HG03103 (cell line): ENCODE results near the gene SULT1A2.
"Not testable (repeated sequence)": the region's sequence is repeated elsewhere in the genome, so short reads cannot be mapped to it uniquely, and the experiment has no call there.

Experiments
- ATAC-seq: cut with Tn5 transposase; IDR thresholded peaks from one replicate; pipeline ENCODE4 v1.9.1; 2021; ENCODE audit warnings: low read depth; ENCODE audit not compliant: unreplicated experiment

SULT1A2 gene

DNA sequence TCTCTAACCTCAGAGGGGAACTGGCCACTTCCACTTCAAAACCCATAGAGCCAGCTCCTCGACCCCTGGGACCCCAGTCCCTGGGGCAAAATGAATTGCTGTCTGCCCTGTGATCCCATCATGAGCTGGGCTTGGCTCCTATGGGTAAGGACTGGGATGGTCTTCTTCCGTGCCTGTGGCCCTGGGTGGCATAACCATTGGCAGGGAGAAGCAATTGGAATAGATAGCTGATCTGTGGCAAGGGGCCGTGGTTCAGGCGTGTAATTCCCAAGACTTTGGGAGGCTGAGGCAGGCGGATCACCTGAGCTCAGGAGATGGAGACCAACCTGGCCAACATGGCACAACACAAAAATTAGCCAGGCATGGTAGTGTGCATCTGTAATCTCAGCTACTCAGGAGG lies 4.3 kb downstream of the SULT1A2 start:
- no peak for ATAC-seq

DNA sequence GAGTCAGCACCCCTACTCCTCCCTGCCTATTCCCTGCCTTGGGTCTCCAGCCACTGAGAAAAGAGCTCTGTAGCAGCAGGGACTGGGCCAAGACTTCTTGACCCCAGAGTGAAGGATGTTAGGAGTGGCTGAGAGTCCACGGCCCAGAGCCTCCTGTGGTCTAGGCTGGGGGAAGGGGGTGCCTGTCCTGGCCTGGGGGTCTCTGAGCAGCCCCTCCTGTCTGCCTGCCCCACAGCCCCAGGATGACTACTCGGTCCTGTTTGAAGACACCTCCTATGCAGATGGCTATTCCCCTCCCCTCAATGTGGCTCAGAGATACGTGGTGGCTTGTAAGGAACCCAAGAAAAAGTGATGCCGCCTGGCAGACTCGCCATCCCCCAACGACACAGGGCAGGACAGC lies 5.5 kb downstream of the SULT1A2 start:
- ATAC-seq, result no peak

DNA sequence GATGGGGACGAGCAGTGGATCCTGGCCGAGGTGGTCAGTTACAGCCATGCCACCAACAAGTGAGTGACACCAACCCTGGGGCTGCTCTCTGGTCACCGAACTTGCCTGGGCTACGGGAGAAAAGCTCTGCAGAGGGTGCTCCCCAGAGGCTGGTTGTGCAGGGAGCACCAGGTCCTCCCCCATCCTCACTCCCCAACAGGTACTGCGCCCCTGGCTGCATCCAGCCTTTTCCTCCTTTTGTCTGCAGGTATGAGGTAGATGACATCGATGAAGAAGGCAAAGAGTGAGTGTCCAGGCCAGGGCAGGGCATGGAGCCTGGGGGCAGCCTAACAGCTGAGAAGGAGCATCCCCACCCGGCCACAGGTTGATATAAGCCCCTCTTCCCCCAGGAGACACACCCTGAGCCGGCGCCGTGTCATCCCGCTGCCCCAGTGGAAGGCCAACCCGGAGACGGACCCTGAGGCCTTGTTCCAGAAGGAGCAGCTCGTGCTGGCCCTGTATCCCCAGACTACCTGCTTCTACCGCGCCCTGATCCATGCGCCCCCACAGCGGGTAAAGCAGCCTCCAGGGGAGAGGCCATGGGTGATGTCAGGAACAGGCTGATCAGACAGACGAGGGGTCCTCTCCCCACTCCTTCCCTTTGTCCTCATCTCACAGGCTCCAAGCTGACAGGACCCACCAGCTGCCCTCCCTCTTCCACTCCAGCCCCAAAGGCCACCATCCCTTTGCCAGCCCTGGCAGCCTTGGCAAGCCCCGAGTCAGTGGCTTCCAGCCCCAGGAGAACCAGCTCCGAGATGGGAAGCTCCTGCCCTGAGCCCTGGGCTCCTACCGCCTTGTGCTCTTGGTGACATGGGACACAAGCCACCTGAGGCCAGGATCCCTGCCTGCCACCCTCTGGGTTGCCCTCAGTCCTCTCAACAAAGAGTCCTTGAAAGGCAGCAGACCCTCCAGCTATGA lies 6.2 kb downstream of the SULT1A2 start:
- no peak for ATAC-seq

DNA sequence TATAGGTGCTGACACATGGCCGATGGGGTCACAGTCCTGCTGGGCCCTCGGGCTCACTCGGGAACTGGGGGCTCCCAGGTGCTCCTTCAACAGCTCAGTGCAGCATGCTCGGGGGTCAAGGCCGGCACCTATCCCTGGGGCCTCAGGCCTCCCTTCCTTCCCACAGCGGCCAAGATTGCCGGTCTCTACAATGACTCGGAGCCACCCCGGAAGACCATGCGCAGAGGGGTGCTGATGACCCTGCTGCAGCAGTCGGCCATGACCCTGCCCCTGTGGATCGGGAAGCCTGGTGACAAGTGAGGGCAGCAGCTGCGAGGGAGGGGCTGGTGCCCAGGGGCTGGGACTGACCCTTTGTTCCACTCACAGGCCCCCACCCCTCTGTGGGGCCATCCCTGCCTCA lies 6.9 kb downstream of the SULT1A2 start:
- ATAC-seq, result no peak

DNA sequence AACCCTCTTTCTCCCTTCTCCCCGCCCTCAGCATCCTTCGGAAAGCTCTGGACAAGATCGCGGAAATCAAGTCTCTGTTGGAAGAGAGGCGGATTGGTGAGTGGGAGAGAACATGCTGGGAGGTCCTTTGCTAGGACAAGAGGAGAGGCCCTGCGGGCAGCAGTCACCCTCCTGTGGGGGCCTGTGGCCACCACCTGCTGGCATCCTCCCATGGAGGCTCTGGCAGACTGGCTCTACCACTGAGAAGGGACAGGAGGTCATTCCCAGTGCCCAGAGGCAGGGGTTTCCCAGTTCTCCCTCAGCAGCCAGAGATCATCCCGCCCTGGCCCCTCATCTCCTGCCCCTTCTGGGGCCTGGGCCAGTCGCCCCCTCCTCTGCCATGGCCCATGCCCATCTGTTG lies 7.8 kb downstream of the SULT1A2 start:
- ATAC-seq, result no peak

DNA sequence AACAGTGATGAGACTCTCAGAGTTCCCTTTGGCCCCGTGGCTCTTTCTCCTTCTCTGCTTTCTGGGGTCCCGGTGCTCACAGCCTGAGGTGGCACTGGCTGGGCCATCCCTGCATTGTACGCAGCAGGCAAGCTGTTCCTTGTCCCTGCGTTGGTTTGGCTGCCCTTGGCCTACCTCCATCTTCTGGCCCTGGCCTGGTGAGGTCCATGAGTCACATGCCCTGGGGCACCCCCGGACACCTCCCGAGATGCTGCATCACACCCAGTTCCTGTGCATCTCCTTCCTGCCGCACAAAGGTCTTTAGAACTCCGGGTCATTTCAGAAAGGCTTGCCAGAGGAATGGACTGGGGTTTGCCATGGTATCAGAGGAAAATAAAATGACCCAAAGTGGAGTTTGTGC lies 9.5 kb downstream of the SULT1A2 start:
- no peak for ATAC-seq

DNA sequence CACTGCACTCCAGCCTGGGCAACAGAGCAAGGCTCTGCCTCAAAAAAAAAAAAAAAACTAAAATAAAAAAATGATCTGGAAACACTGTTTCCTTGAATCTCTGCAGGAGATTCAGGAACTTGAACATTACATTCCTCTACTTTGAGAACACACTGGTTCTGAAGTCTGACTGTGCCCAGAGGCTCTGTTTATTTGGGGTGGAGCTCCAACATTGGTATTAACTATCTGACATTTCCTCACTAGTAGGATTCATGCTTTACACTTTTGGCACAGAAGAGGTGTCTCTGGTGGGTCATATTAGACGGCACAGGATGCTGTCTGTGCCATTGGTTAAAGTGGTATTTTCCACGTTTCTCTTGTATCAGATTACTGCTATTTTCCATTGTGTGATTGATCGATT lies 10.4 kb downstream of the SULT1A2 start:
- no peak for ATAC-seq

DNA sequence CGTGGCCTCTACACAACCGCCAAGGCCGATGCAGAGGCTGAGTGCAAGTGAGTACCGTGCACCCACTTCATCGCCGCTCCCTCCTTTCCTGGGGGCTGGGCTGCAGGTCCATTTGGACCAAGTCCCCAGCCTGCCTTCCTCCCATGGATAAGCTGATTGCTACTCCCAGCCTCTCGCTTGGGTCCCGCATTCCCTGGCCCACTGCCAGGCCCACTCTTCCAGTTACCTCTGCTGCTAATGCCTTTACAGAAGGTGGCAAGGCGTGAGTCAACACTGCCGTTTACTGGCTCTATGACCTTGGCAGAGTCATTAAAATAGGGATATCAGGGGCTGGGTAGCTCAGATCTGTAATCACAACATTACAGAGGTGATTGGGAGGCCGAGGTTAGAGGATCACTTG lies 11.2 kb downstream of the SULT1A2 start:
- ATAC-seq, result no peak

DNA sequence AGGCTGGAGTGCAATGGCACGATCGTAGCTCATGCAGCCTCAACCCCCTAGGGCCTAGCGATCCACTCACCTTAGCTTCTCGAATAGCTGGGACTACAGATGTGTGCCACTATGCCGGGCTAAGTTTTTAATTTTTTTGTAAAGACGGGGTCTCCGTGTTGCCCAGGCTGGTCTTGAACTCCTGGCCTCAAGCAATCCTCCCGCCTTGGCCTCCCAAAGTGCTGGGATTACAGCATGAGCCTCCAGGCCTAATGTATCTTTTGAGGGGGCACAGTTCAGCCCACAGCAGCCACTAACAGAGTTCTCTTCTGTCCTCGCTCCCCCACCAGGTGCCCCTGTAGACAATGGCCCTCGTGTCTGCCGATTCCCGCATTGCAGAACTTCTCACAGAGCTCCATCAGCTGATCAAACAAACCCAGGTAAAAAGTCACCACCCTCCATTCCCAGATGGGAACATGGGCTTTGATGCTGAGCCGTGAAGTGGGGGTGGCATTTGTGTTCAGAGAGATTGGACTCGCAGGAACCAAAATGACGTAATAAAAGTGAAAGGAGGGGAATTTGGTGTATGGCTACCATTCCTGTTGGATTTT lies 16.0 kb downstream of the SULT1A2 start:
- no peak for ATAC-seq

DNA sequence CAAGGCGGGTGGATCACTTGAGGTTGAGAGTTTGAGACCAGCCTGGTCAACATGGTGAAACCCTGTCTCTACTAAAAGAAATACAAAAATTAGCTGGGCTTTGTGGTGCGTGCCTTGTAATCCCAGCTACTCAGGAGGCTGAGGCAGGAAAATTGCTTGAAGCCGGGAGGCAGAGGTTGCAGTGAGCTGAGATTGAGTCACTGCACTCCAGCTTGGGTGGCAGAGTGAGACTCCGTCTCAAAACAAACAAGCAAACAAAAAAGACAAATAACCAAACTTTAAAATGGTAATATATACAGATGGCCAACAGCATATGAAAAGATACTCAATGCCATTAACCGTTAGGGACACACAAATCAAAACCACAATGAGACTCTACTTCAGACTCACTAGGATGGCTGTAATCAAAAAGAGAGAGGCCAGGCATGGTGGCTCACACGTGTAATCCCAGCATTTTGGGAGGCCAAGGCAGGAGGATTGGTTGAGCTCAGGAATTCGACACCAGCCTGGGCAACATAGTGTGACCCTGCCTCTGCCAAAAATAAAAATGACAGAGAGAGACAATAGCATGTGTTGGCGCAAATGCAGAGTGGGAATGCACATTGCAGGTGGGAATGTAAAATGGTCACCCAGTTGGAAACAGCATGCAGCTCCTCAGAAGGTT lies 21.3 kb downstream of the SULT1A2 start:
- ATAC-seq, result no peak

DNA sequence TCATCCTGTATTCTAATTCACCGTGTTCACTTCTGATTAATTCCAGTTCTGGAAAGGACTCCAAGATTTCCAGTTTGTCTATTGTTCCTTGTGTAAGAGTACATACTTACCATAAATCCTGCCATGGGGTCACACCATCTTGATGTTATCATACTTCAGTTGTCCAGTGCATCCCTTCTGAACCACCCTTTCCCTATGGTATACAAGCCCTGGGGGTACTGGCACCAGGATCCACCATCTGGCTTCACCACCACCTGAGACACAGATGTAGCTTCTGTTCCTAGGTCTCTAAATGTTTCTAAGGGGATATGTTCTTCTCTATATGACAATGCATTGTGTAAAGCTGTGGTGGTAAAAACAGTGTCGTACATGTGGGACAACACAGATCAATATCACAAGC lies 21.9 kb downstream of the SULT1A2 start:
- no peak for ATAC-seq

DNA sequence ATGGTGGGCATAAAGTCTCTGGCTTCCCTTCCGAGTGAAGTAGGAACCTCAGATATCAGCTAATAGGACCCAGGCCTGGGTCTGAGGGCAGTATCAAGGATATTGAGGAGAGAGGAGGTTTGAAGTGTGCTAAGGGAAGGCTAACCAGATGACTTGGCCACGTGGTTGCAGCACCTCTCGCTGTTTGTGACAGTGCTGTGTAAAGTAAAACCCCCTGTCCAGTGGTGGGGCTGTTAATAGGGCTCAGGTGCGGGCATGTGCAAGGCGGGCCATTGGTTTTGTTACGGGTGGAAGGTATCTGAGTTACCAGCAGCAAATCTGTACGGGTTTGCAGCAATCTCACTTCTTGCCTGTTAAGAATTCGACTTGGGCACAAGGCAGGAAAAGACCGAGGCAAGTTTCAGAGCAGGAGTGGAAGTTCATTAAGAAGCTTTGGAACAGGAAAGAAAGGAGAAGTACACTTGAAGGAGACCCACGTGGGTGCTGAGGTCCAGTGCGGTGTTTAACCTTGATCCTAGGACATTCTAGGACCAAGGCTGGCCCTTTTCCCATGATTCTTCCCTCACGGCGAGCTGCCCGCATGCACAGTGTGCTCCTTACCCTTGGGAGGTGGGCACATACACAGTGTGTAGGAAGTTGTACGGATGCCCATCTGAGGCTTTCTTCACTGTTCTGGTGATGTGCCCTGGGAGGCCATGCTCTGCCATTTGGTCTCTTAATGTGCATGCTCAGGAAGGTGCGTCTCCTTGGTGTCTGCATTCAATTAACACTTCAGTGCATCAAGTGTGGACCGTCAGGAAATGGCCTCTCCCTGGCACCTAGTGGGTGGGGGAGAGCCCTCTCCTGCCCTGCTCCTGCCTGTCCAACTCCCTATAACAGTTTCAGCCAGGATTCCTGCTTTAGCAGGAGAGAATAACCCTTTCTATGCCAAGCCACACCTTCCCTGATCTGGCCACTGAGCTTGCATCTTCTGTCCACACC lies 22.8 kb downstream of the SULT1A2 start:
- no peak for ATAC-seq

DNA sequence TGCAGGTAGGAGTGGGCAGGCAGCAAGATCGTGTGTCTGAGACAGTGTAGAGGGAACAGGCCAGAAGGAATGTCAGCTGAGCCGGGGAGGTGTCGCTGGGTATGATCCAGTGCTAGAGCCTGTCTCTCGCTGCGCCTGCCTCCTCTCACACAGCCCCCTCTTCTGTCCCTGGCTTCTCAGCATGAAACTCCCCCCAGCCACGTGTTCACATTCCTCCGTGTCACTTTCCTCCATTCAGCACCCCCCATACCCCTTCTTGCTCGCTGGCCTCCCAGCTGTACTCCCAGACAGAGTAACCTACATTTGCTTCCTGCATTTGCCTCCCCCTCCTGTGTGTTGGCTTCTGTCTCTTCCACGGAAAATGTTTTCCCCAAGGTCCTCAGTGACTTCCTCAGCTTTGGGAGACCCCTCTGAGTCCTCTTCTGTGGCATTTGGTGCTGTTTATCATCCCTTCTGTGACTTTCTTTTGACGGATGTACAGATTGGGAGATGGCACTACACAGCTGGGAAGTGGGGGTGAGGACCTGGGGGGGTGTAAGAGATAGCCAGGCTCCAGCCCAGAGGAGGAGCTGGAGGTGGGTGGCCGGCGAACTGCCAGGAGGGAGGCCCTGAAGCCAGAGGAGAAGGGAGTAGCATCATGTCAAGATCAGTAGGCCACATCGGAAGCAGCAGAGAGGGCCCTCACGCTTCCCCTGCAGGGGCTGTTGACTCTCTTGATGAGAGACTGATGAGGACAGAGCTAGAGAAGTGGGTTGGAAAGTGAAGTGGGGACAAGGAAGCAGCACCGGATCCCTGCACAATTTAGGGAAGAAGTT lies 23.9 kb downstream of the SULT1A2 start:
- ATAC-seq, result no peak

DNA sequence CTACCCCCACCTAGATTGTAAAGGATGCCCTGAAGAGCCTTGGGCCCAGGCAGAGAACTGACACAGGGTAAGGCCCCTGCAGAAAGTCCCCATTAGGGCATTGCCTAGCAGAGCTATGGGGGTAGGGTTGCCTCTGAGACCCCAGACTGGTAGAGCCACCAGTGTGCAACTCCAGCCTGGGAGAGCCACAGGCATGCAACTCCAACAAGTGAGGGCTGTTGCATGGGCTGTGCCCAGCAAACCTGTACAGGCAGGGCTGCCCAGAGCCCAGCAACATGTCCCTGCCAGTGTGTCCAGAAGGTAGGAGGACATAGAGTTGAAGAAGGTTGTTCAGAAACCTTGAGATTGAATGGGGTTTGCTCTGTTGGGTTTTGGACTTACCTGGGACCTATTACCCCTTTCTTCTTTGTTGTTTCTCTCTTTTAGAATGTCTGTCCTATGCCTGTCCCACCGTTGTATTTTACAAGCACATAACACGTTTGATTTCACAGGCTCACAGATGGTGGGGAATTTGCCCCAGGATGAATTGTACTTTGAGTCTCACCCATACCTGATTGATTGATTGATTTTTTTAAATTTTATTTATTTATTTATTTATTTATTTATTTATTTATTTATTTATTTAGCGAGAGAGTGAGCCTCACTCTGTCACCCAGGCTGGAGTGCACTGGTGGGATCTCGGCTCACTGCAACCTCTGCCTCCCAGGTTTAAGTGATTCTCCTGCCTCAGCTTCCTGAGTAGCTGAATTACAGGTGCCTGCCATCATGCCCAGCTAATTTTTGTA lies 26.7 kb downstream of the SULT1A2 start:
- ATAC-seq, result no peak

DNA sequence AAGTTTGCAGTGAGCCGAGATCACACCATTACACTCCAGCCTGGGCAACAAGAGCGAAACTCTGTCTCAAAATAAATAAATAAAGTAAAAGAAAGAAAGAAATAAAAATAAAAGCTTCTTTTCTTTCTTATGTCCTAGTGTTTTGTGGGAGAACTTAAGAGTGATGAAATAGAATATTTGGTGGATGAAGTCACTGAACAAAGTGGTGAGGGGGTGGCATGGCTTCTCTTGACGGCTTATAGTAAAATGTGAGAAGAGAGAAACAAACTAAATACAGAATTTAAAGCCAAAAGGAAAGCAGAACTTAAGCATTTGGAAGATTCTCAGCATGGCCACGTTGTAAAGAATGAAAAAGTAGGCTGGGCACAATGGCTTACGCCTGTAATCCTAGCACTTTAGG lies 27.8 kb downstream of the SULT1A2 start:
- no peak for ATAC-seq

DNA sequence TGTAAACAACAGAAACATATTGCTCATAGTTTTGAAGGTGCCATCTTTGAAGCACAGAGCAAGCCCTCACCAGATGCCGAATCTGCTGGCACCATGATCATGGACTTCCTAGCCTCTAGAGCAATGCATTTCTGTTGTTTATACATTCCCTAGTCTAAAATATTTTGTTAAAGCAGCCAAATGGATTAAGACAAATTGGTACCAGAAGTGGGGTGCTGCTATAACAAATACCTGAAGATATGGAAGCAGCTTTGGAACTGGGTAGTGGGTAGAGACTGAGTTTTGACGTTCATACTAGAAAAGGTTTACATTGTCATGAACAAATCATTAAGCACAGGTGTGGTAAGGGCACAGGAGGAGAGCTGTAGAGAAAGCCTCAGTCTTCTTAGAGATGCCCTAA lies 29.6 kb downstream of the SULT1A2 start:
- no peak for ATAC-seq

DNA sequence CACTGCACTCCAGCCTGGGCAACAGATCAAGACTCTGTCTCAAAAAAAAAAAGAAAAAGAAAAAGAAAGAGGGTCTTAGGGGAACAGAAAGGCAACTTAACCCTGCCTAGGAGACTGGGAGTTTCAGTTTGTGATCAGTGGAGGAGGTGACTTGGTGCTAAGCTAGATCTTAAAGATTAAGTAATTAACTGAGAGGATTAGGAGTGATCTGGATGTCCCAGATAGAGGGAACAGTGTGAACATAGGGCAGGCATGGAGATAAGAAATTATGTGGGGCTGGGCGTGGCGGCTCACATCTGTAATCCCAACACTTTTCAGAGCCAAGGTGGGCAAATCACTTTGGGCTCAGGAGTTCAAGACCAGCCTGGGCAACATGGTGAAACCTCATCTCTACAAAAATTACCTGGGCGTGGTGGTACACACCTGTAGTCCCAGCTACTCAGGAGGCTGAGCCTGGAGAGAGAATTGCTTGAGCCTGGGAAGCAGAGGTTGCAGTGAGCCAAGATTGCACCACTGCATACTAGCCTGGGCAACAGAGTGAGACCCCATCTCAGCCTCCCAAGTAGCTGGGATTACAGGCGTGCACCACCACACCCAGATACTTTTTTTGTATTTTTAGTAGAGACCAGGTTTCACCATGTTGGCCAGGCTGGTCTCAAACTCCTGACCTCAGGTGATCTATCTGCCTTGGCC lies 30.5 kb downstream of the SULT1A2 start:
- ATAC-seq, result not testable (repeated sequence)

DNA sequence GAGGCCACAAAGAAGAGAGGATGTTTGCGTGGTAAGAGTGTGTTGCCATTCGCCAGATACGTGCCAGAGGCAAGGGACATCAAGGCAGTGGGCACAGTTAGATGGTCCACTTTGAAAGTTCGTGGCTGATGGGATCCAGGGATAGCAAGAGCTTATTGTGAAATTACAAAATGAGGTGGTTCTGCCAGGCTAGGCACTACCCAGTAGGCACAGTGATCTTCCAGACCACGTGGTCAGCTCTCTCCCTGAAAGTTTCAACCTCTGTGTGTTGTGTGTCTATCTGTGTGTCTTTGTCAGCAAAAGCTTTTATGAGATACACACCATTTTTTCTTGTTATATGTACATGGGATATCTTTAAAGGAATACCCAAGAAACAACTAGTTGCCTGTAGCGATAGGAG lies 33.6 kb downstream of the SULT1A2 start:
- no peak for ATAC-seq
